Hepatocyte (in vitro differentiated cells): ENCODE measurements around the gene SETDB2. TPM values are rescaled to one million over a fixed set of nuclear protein-coding genes. Genes with fewer than 3 reads are reported as not detected.
A peak's percentile ranks its signal among the peaks of the same experiment; 100 is the strongest.

ENCODE experiments used
- DNase-seq: peaks from one replicate; pipeline ENCODE4 v3.0.0-alpha.2; 2016; ENCODE audit warnings: low spot score
- H2AFZ ChIP-seq: fragments of 200-600 bp; sonication (generic); 2 replicates; pipeline ENCODE4 v1.6.0; 2016; ENCODE audit warnings: antibody characterized with exemption, mild to moderate bottlenecking
- H3K27ac ChIP-seq: fragments of 200-600 bp; sonication (generic); 2 replicates; pipeline ENCODE4 v1.5.1; 2016; ENCODE audit warnings: mild to moderate bottlenecking
- H3K27me3 ChIP-seq: fragments of 200-600 bp; sonication (generic); 2 replicates; pipeline ENCODE4 v1.6.1; 2016
- H3K36me3 ChIP-seq: fragments of 200-600 bp; sonication (generic); replicated peaks from 2 replicates; pipeline ENCODE4 v1.5.1; 2016; ENCODE audit warnings: low read depth; ENCODE audit not compliant: insufficient read depth
- H3K4me1 ChIP-seq: fragments of 200-600 bp; sonication (generic); 2 replicates; pipeline ENCODE4 v1.5.1; 2016; ENCODE audit warnings: mild to moderate bottlenecking, moderate library complexity; ENCODE audit not compliant: insufficient read depth
- H3K4me2 ChIP-seq: fragments of 200-600 bp; sonication (generic); 2 replicates; pipeline ENCODE4 v1.6.0; 2016
- H3K4me3 ChIP-seq: fragments of 200-600 bp; sonication (generic); 2 replicates; pipeline ENCODE4 v1.5.1; 2016; ENCODE audit warnings: mild to moderate bottlenecking
- H3K79me2 ChIP-seq: fragments of 200-600 bp; sonication (generic); 2 replicates; pipeline ENCODE4 v1.6.0; 2017; ENCODE audit warnings: mild to moderate bottlenecking
- H3K9me2 ChIP-seq: fragments of 200-600 bp; sonication (generic); replicated peaks from 2 replicates; pipeline ENCODE4 v1.6.0; 2017; ENCODE audit warnings: mild to moderate bottlenecking; ENCODE audit not compliant: insufficient read depth
- H3K9me3 ChIP-seq: fragments of 200-600 bp; sonication (generic); 2 replicates; pipeline ENCODE4 v1.5.1; 2016; ENCODE audit warnings: low read depth, mild to moderate bottlenecking
- H4K20me1 ChIP-seq: fragments of 200-600 bp; sonication (generic); 2 replicates; pipeline ENCODE4 v1.6.0; 2016; ENCODE audit warnings: mild to moderate bottlenecking; ENCODE audit not compliant: insufficient read depth, poor library complexity, severe bottlenecking
- EZH2 ChIP-seq: fragments of 200-600 bp; sonication (generic); IDR thresholded peaks from 2 replicates; pipeline ENCODE4 v1.6.1; 2016; ENCODE audit warnings: antibody characterized with exemption, mild to moderate bottlenecking, borderline replicate concordance
- EZH2phosphoT487 ChIP-seq: fragments of 200-600 bp; sonication (generic); IDR thresholded peaks from one replicate; pipeline ENCODE4 v1.6.1; 2018; ENCODE audit warnings: antibody characterized with exemption, mild to moderate bottlenecking, low read depth, moderate library complexity; ENCODE audit not compliant: unreplicated experiment, severe bottlenecking
- WGBS: methylation state at CpG from one replicate; pipeline ENCODE4 v1.1.6; 2016; ENCODE audit warnings: low lambda C conversion rate; ENCODE audit errors: missing lambda C conversion rate; 5-methylcytosine and 5-hydroxymethylcytosine counted together
- polyA plus RNA-seq: library from polyadenylated mRNA; unstranded; fragments of >200 nt; fragmentation: Nextera tagmentation; extraction: Ambion mirVana; gene quantifications from 2 replicates; pipeline ENCODE4 v1.2.1, GENCODE V29; 2016
- total RNA-seq: library from RNA; depleted of rRNA; stranded (reverse); fragments of >200 nt; gene quantifications from 2 replicates; pipeline ENCODE4 v1.2.3, GENCODE V29; 2014
- TF ChIP-seq, protein P1 (sequence below): fragments of 200-600 bp; sonication (generic); IDR thresholded peaks from 2 replicates; pipeline ENCODE4 v1.5.1; 2016; ENCODE audit warnings: antibody characterized with exemption, mild to moderate bottlenecking; ENCODE audit not compliant: poor library complexity

Gene SETDB2
- total and polyA plus RNA-seq, 2 experiments from 2014 or later = 8.9 to 14.5 TPM

- Histone ChIP-seq H3K27me3 (no peaks in the 10 kb centered on the region), H3K79me2 (peaks cover 17% of the 10 kb centered on the region), H3K9me2 (no peaks in the 10 kb centered on the region), H2AFZ (no peak overlapping the region), H3K4me1 (peaks cover 9% of the 10 kb centered on the region), H3K36me3 (no peaks in the 10 kb centered on the region), H3K27ac (no peak overlapping the region), H3K9me3 (no peaks in the 10 kb centered on the region), H3K4me2 (peak overlapping the region; percentile 51), H4K20me1 (no peaks in the 10 kb centered on the region), H3K4me3 (no peak overlapping the region)
- no peak for TF ChIP-seq EZH2phosphoT487
- TF ChIP-seq EZH2 = no peak
- TF ChIP-seq, protein P1, sequence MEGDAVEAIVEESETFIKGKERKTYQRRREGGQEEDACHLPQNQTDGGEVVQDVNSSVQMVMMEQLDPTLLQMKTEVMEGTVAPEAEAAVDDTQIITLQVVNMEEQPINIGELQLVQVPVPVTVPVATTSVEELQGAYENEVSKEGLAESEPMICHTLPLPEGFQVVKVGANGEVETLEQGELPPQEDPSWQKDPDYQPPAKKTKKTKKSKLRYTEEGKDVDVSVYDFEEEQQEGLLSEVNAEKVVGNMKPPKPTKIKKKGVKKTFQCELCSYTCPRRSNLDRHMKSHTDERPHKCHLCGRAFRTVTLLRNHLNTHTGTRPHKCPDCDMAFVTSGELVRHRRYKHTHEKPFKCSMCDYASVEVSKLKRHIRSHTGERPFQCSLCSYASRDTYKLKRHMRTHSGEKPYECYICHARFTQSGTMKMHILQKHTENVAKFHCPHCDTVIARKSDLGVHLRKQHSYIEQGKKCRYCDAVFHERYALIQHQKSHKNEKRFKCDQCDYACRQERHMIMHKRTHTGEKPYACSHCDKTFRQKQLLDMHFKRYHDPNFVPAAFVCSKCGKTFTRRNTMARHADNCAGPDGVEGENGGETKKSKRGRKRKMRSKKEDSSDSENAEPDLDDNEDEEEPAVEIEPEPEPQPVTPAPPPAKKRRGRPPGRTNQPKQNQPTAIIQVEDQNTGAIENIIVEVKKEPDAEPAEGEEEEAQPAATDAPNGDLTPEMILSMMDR = no peak
- DNase-seq = no peak
Measured at GRCh38 chr13:49455007-49455398, 10.9 kb downstream of the SETDB2 start.

GRCh38 chr13:49456156-49456555 is 12.1 kb downstream of the SETDB2 start:
- H3K9me3 ChIP-seq = no peaks in the 10 kb centered on the region
- TF ChIP-seq, protein P1 = no peak
- TF ChIP-seq EZH2phosphoT487 = no peak
- TF ChIP-seq EZH2 = no peak
- H2AFZ ChIP-seq = no peak overlapping the region
- H3K4me3 ChIP-seq = no peak overlapping the region
- no peak overlapping the region for H3K27ac ChIP-seq
- 100% methylated on average over 1 of the region's 1 CpG for WGBS
- peaks cover 8% of the 10 kb centered on the region for H3K79me2 ChIP-seq
- H3K9me2 ChIP-seq = no peaks in the 10 kb centered on the region
- no peak for DNase-seq
- peaks cover 9% of the 10 kb centered on the region for H3K4me1 ChIP-seq
- H4K20me1 ChIP-seq = no peaks in the 10 kb centered on the region
- H3K27me3 ChIP-seq = no peaks in the 10 kb centered on the region
- H3K4me2 ChIP-seq = no peak overlapping the region
- no peaks in the 10 kb centered on the region for H3K36me3 ChIP-seq

DNA sequence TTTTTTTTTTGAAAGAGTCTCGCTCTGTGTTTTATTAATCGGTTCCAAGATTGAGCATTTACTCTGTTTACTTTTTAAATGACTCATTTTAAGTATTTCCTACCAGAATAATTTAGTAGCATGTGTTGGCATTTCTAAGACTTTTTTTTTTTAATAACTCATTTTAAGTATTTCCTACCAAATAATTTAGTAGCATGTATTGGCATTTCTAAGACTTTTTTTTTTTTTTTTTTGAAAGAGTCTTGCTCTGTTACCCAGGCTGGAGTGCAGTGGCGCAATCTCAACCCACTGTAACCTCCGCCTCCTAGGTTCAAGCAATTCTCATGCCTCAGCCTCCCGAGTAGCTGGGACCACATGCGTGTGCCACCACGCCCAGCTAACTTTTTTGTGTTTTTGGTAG is 13.1 kb downstream of the SETDB2 start:
- Histone ChIP-seq H3K9me2 (no peaks in the 10 kb centered on the region), H4K20me1 (no peaks in the 10 kb centered on the region), H3K4me2 (no peak overlapping the region), H3K79me2 (peaks cover 4% of the 10 kb centered on the region), H3K9me3 (no peaks in the 10 kb centered on the region), H3K27me3 (no peaks in the 10 kb centered on the region), H3K27ac (no peak overlapping the region), H3K4me3 (no peak overlapping the region), H2AFZ (no peak overlapping the region), H3K4me1 (peaks cover 9% of the 10 kb centered on the region), H3K36me3 (no peaks in the 10 kb centered on the region)
- 98% methylated on average over 7 of the region's 7 CpGs for WGBS
- DNase-seq = no peak
- TF ChIP-seq EZH2phosphoT487 = no peak

DNA sequence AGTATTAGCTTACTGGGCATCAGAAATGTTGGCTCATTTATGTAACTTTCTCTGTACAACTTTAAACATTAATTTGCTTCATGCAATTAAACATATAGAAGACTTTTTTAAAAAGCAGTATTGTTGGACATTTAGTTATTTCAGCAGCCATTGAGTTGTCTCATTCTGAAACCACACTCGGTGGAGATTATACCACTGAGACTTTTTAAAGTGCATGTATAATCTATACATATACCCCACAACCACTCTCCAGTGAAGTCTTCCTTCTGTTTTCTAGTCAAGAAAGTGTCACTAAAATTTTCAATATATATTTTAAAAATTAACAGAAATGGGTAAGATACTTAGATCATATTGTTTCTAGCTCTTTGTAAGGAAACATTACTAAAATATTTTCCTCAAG is 15.5 kb downstream of the SETDB2 start:
- H3K9me2 ChIP-seq = no peaks in the 10 kb centered on the region
- H3K27ac ChIP-seq = no peak overlapping the region
- H3K4me1 ChIP-seq = peaks cover 2% of the 10 kb centered on the region
- H2AFZ ChIP-seq = no peak overlapping the region
- no peak overlapping the region for H3K4me2 ChIP-seq
- TF ChIP-seq, protein P1 = no peak
- TF ChIP-seq EZH2phosphoT487 (no peak), EZH2 (no peak)
- WGBS = 93% methylated on average over 1 of the region's 1 CpG
- no peaks in the 10 kb centered on the region for H3K79me2 ChIP-seq
- no peaks in the 10 kb centered on the region for H3K9me3 ChIP-seq
- DNase-seq = no peak
- H3K36me3 ChIP-seq = no peaks in the 10 kb centered on the region
- H4K20me1 ChIP-seq = no peaks in the 10 kb centered on the region
- no peaks in the 10 kb centered on the region for H3K27me3 ChIP-seq
- no peak overlapping the region for H3K4me3 ChIP-seq
